Neural cell (in vitro differentiated cells): ENCODE results near the gene PRCP. TPM values are rescaled to one million over a fixed set of nuclear protein-coding genes. Genes with fewer than 3 reads are reported as not detected.

Experiments used
- H2AFZ ChIP-seq: fragments of 200-600, 300-800 bp; sonication (generic), shearing (Covaris generic); 2 replicates; pipeline ENCODE4 v1.6.0; 2014; ENCODE audit warnings: low read depth, mild to moderate bottlenecking, antibody characterized with exemption, low read length, moderate library complexity
- H3F3A ChIP-seq: fragments of 200-600 bp; shearing (Covaris generic); 2 replicates; pipeline ENCODE4 v1.6.1; 2016; ENCODE audit warnings: mild to moderate bottlenecking, moderate library complexity, mixed read lengths, antibody characterized with exemption, low read length; ENCODE audit not compliant: insufficient read depth, poor library complexity, severe bottlenecking
- H3K27ac ChIP-seq: fragments of 200-600, 300-800 bp; sonication (generic), shearing (Covaris generic); 2 replicates; pipeline ENCODE4 v1.5.1; 2014; ENCODE audit warnings: mild to moderate bottlenecking, low read length, moderate library complexity
- H3K27me3 ChIP-seq: fragments of 300-800, 200-600 bp; sonication (generic), shearing (Covaris generic); 2 replicates; pipeline ENCODE4 v1.6.0; 2014; ENCODE audit warnings: mild to moderate bottlenecking, low read depth, low read length, moderate library complexity; ENCODE audit not compliant: insufficient read depth
- H3K36me3 ChIP-seq: fragments of 300-800, 200-600 bp; sonication (generic), shearing (Covaris generic); 2 replicates; pipeline ENCODE4 v1.5.1; 2014; ENCODE audit warnings: mild to moderate bottlenecking, antibody characterized with exemption, low read length, moderate library complexity; ENCODE audit not compliant: insufficient read depth
- H3K4me2 ChIP-seq: fragments of 300-800, 200-600 bp; sonication (generic), shearing (Covaris generic); 2 replicates; pipeline ENCODE4 v1.6.0; 2014; ENCODE audit warnings: mild to moderate bottlenecking, low read length
- H3K4me3 ChIP-seq: fragments of 300-800, 200-600 bp; sonication (generic), shearing (Covaris generic); 2 replicates; pipeline ENCODE4 v1.5.1; 2014; ENCODE audit warnings: mild to moderate bottlenecking, low read length, moderate library complexity
- H3K79me2 ChIP-seq: fragments of 200-600 bp; shearing (Covaris generic); replicated peaks from 2 replicates; pipeline ENCODE4 v1.6.0; 2014; ENCODE audit warnings: mild to moderate bottlenecking, low read length, moderate library complexity; ENCODE audit not compliant: insufficient read depth
- H3K9ac ChIP-seq: fragments of 300-800, 200-600 bp; sonication (generic), shearing (Covaris generic); 2 replicates; pipeline ENCODE4 v1.6.1; 2016; ENCODE audit warnings: mild to moderate bottlenecking, low read length, mixed read lengths
- H3K9me2 ChIP-seq: fragments of 200-600 bp; shearing (Covaris generic); 2 replicates; pipeline ENCODE4 v1.6.1; 2016; ENCODE audit warnings: mild to moderate bottlenecking, low read length, mixed read lengths; ENCODE audit not compliant: insufficient read depth
- H3K9me3 ChIP-seq: fragments of 200-600, 300-800 bp; sonication (generic), shearing (Covaris generic); 2 replicates; pipeline ENCODE4 v1.6.1; 2016; ENCODE audit warnings: mild to moderate bottlenecking, mixed run types, low read length, moderate library complexity, mixed read lengths
- H4K20me1 ChIP-seq: fragments of 200-600 bp; shearing (Covaris generic); 2 replicates; pipeline ENCODE4 v1.6.1; 2016; ENCODE audit warnings: mild to moderate bottlenecking, mixed run types; ENCODE audit not compliant: insufficient read depth
- EP300 ChIP-seq: fragments of 450-650 bp; conservative IDR thresholded peaks from 2 replicates; pipeline ENCODE4 v1.6.1; 2014; ENCODE audit warnings: antibody characterized with exemption, mild to moderate bottlenecking, moderate library complexity; ENCODE audit not compliant: poor library complexity, severe bottlenecking
- EZH2 ChIP-seq: fragments of 200-600, 300-800 bp; shearing (Covaris generic), sonication (generic); IDR thresholded peaks from 2 replicates; pipeline ENCODE4 v1.6.1; 2014; ENCODE audit warnings: antibody characterized with exemption, low read length, borderline replicate concordance, mild to moderate bottlenecking; ENCODE audit not compliant: insufficient read depth, poor library complexity, severe bottlenecking
- MXI1 ChIP-seq: fragments of 450-650 bp; conservative IDR thresholded peaks from 2 replicates; pipeline ENCODE4 v1.6.1; 2014; ENCODE audit warnings: antibody characterized with exemption, mild to moderate bottlenecking; ENCODE audit not compliant: poor library complexity, severe bottlenecking
- POLR2AphosphoS5 ChIP-seq: IDR thresholded peaks from 2 replicates; pipeline ENCODE4 v1.6.1; 2012
- RAD21 ChIP-seq: fragments of 450-650 bp; conservative IDR thresholded peaks from 2 replicates; pipeline ENCODE4 v1.6.1; 2014; ENCODE audit warnings: antibody characterized with exemption, mild to moderate bottlenecking, moderate library complexity
- SMC3 ChIP-seq: fragments of 450-650 bp; conservative IDR thresholded peaks from 2 replicates; pipeline ENCODE4 v1.6.1; 2014; ENCODE audit warnings: antibody characterized with exemption, mild to moderate bottlenecking, moderate library complexity; ENCODE audit not compliant: poor library complexity
- TAF1 ChIP-seq: IDR thresholded peaks from 2 replicates; pipeline ENCODE4 v1.6.1; 2012; ENCODE audit warnings: low read depth
- polyA plus RNA-seq: library from polyadenylated mRNA; depleted of rRNA; stranded (reverse); fragments of >200 nt; gene quantifications from 2 replicates; pipeline ENCODE4 v1.2.3, GENCODE V29; 2014
- TF ChIP-seq, protein P1 (sequence below): fragments of 450-650 bp; IDR thresholded peaks from 2 replicates; pipeline ENCODE4 v1.5.1; 2014; ENCODE audit warnings: antibody characterized with exemption, mild to moderate bottlenecking, moderate library complexity; ENCODE audit not compliant: poor library complexity, severe bottlenecking
- TF ChIP-seq, protein P2 (sequence below): IDR thresholded peaks from 2 replicates; pipeline ENCODE4 v1.6.1; 2012; ENCODE audit warnings: borderline replicate concordance

The PRCP gene
- polyA plus RNA-seq, 1 donor from 2014 or later, result 6.1 TPM

DNA sequence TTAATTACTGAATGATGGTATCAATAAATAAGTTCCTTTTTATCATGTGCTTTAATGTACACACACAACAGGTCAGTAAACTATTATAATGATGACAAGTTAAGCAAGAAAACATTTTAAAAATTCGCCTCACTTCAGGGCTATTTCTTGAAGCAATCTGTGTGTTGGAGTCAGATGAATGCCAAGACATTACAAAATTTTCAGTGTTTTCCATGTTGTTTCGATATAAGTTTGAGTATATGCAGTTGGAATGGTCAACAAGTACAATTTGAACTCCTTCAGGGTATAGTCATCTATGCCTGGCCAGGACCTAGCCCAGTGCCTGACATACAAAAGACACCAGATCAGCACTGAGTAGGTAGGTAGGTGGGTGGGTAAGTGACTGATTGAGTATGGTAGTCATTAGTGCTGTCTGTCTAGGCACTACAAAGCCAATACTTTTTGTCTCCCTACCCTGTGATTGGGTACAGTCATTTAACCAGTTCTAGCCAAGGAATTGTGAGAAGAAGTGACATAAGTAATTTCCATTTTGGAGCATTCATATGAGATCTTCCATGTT, 7.5 kb downstream of the PRCP start:
- Histone ChIP-seq H3K36me3 (no peaks in the 10 kb centered on the region), H3K27ac (no peak overlapping the region), H3K9me2 (no peaks in the 10 kb centered on the region), H3K9ac (no peak overlapping the region), H3K4me3 (no peak overlapping the region), H3K79me2 (no peaks in the 10 kb centered on the region), H3K4me2 (no peak overlapping the region), H3K27me3 (no peaks in the 10 kb centered on the region), H3K9me3 (no peaks in the 10 kb centered on the region), H4K20me1 (no peaks in the 10 kb centered on the region), H2AFZ (no peak overlapping the region), H3F3A (no peaks in the 10 kb centered on the region)
- TF ChIP-seq RAD21 (no peak), EZH2 (no peak), SMC3 (no peak), POLR2AphosphoS5 (no peak), EP300 (no peak), TAF1 (no peak), MXI1 (no peak)
- TF ChIP-seq, protein P1, sequence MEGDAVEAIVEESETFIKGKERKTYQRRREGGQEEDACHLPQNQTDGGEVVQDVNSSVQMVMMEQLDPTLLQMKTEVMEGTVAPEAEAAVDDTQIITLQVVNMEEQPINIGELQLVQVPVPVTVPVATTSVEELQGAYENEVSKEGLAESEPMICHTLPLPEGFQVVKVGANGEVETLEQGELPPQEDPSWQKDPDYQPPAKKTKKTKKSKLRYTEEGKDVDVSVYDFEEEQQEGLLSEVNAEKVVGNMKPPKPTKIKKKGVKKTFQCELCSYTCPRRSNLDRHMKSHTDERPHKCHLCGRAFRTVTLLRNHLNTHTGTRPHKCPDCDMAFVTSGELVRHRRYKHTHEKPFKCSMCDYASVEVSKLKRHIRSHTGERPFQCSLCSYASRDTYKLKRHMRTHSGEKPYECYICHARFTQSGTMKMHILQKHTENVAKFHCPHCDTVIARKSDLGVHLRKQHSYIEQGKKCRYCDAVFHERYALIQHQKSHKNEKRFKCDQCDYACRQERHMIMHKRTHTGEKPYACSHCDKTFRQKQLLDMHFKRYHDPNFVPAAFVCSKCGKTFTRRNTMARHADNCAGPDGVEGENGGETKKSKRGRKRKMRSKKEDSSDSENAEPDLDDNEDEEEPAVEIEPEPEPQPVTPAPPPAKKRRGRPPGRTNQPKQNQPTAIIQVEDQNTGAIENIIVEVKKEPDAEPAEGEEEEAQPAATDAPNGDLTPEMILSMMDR, result no peak
- TF ChIP-seq, protein P2, sequence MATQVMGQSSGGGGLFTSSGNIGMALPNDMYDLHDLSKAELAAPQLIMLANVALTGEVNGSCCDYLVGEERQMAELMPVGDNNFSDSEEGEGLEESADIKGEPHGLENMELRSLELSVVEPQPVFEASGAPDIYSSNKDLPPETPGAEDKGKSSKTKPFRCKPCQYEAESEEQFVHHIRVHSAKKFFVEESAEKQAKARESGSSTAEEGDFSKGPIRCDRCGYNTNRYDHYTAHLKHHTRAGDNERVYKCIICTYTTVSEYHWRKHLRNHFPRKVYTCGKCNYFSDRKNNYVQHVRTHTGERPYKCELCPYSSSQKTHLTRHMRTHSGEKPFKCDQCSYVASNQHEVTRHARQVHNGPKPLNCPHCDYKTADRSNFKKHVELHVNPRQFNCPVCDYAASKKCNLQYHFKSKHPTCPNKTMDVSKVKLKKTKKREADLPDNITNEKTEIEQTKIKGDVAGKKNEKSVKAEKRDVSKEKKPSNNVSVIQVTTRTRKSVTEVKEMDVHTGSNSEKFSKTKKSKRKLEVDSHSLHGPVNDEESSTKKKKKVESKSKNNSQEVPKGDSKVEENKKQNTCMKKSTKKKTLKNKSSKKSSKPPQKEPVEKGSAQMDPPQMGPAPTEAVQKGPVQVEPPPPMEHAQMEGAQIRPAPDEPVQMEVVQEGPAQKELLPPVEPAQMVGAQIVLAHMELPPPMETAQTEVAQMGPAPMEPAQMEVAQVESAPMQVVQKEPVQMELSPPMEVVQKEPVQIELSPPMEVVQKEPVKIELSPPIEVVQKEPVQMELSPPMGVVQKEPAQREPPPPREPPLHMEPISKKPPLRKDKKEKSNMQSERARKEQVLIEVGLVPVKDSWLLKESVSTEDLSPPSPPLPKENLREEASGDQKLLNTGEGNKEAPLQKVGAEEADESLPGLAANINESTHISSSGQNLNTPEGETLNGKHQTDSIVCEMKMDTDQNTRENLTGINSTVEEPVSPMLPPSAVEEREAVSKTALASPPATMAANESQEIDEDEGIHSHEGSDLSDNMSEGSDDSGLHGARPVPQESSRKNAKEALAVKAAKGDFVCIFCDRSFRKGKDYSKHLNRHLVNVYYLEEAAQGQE, result no peak

DNA sequence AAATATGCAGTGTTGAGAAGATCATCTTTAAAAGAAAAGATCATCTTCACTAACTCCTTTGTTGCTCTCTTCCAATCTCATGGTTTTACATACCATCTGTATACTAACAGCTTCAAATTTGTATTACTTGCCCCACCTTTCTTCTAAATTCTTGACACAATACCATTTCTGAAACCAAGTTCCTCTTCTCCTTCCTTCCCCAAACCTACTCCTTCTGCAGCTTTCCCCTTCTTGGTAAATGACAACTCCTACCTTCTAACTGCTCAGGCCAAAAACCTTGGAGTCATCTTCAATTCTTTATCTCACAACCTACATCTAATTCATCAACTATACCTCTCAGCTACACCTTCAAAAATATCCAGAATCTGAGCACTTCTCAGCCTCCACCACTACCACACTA, 9.3 kb downstream of the PRCP start:
- Histone ChIP-seq H3K9me2 (no peaks in the 10 kb centered on the region), H3K27ac (no peak overlapping the region), H2AFZ (no peak overlapping the region), H3K9ac (no peak overlapping the region), H3K4me2 (no peak overlapping the region), H3K36me3 (no peaks in the 10 kb centered on the region), H3K79me2 (no peaks in the 10 kb centered on the region), H3K27me3 (no peaks in the 10 kb centered on the region), H3F3A (no peaks in the 10 kb centered on the region), H3K9me3 (no peaks in the 10 kb centered on the region), H3K4me3 (no peak overlapping the region), H4K20me1 (no peaks in the 10 kb centered on the region)
- no peak for TF ChIP-seq EP300
- TF ChIP-seq MXI1, result no peak
- no peak for TF ChIP-seq RAD21
- TF ChIP-seq EZH2, result no peak
- no peak for TF ChIP-seq TAF1
- TF ChIP-seq, protein P2, result no peak
- TF ChIP-seq POLR2AphosphoS5, result no peak
- no peak for TF ChIP-seq SMC3
- TF ChIP-seq, protein P1, result no peak
